Muscle layer of duodenum (tissue), 2 donors: Measurements from ENCODE around the gene DIPK1C.

Experiments used
- H3K27ac ChIP-seq: one replicate; pipeline ENCODE4 v1.7.0; 2013; ENCODE audit warnings: mild to moderate bottlenecking, low read length
- H3K27me3 ChIP-seq: one replicate; pipeline ENCODE4 v1.7.0; 2013; ENCODE audit warnings: low read depth, mild to moderate bottlenecking, control low read depth, low read length
- H3K36me3 ChIP-seq, 2 donors: one replicate each; pipeline ENCODE4 v1.7.0; 2013; ENCODE audit warnings: low read length in 2 of 2, control low read depth in 1 of 2, mild to moderate bottlenecking in 1 of 2; ENCODE audit not compliant: insufficient read depth in 2 of 2, control insufficient read depth in 1 of 2
- H3K4me1 ChIP-seq, 2 donors: one replicate each; pipeline ENCODE4 v1.7.0; 2013; ENCODE audit warnings: low read length in 2 of 2, mild to moderate bottlenecking in 2 of 2, control low read depth in 1 of 2, moderate library complexity in 1 of 2; ENCODE audit not compliant: insufficient read depth in 2 of 2, control insufficient read depth in 1 of 2
- H3K4me3 ChIP-seq, 2 donors: one replicate each; pipeline ENCODE4 v1.7.0; 2013; ENCODE audit warnings: low read length in 2 of 2, low read depth in 1 of 2, mild to moderate bottlenecking in 1 of 2
- H3K9me3 ChIP-seq, 2 donors: one replicate each; pipeline ENCODE4 v1.7.0; 2013; ENCODE audit warnings: low read length in 2 of 2, control low read depth in 1 of 2, mild to moderate bottlenecking in 1 of 2; ENCODE audit not compliant: control insufficient read depth in 1 of 2
- donor health status: healthy.

Gene DIPK1C

GRCh38 chr18:74480149-74480651, 23.1 kb upstream of the DIPK1C start:
- no peaks in the 10 kb centered on the region for H3K36me3 ChIP-seq
- H3K27me3 ChIP-seq = no peaks in the 10 kb centered on the region
- H3K4me1 ChIP-seq = no peaks in the 10 kb centered on the region
- H3K27ac ChIP-seq = no peak overlapping the region
- H3K4me3 ChIP-seq = no peak overlapping the region
- no peaks in the 10 kb centered on the region for H3K9me3 ChIP-seq

GRCh38 chr18:74479486-74480148, 22.5 kb upstream of the DIPK1C start:
- no peaks in the 10 kb centered on the region for H3K9me3 ChIP-seq

GRCh38 chr18:74478880-74479279, 21.8 kb upstream of the DIPK1C start:
- Histone ChIP-seq H3K4me3 (no peak overlapping the region), H3K27ac (no peak overlapping the region), H3K27me3 (no peaks in the 10 kb centered on the region), H3K36me3 (no peaks in the 10 kb centered on the region), H3K4me1 (no peaks in the 10 kb centered on the region), H3K9me3 (no peaks in the 10 kb centered on the region)

More at GRCh38 chr18:74479486-74480148, 22.5 kb upstream of the DIPK1C start:
- no peaks in the 10 kb centered on the region for H3K27me3 ChIP-seq
- H3K4me3 ChIP-seq = no peak overlapping the region
- H3K36me3 ChIP-seq = no peaks in the 10 kb centered on the region
- H3K27ac ChIP-seq = no peak overlapping the region
- no peaks in the 10 kb centered on the region for H3K4me1 ChIP-seq

GRCh38 chr18:74478316-74478715, 21.2 kb upstream of the DIPK1C start:
- Histone ChIP-seq H3K27ac (no peak overlapping the region), H3K9me3 (no peaks in the 10 kb centered on the region), H3K4me1 (no peaks in the 10 kb centered on the region), H3K36me3 (no peaks in the 10 kb centered on the region), H3K4me3 (no peak overlapping the region), H3K27me3 (no peaks in the 10 kb centered on the region)

- H3K9me3 ChIP-seq = no peaks in the 10 kb centered on the region
- H3K27me3 ChIP-seq = no peaks in the 10 kb centered on the region
- H3K27ac ChIP-seq = no peak overlapping the region
- H3K36me3 ChIP-seq = no peaks in the 10 kb centered on the region
- no peaks in the 10 kb centered on the region for H3K4me1 ChIP-seq
- H3K4me3 ChIP-seq = no peak overlapping the region
Measured at GRCh38 chr18:74477771-74478170, 20.7 kb upstream of the DIPK1C start.

GRCh38 chr18:74476140-74476539, 19.0 kb upstream of the DIPK1C start:
- Histone ChIP-seq H3K4me3 (no peak overlapping the region), H3K4me1 (no peaks in the 10 kb centered on the region), H3K9me3 (no peaks in the 10 kb centered on the region), H3K27ac (no peak overlapping the region), H3K36me3 (no peaks in the 10 kb centered on the region), H3K27me3 (no peaks in the 10 kb centered on the region)

GRCh38 chr18:74473976-74474640, 17.0 kb upstream of the DIPK1C start:
- H3K27me3 ChIP-seq = no peaks in the 10 kb centered on the region
- no peak overlapping the region for H3K4me3 ChIP-seq
- peaks cover 0 to under 1% of the 10 kb centered on the region in 2 donors for H3K4me1 ChIP-seq
- no peak overlapping the region for H3K27ac ChIP-seq
- no peaks in the 10 kb centered on the region for H3K9me3 ChIP-seq
- no peaks in the 10 kb centered on the region for H3K36me3 ChIP-seq

- no peaks in the 10 kb centered on the region for H3K9me3 ChIP-seq
- no peak overlapping the region for H3K27ac ChIP-seq
- no peaks in the 10 kb centered on the region for H3K27me3 ChIP-seq
- H3K4me3 ChIP-seq = no peak overlapping the region
- H3K4me1 ChIP-seq = peaks cover 0 to 14% of the 10 kb centered on the region in 2 donors
- H3K36me3 ChIP-seq = no peaks in the 10 kb centered on the region
Measured at GRCh38 chr18:74472312-74472711, 15.2 kb upstream of the DIPK1C start.

- H3K4me1 ChIP-seq = peaks cover 0 to 14% of the 10 kb centered on the region in 2 donors
- no peaks in the 10 kb centered on the region for H3K9me3 ChIP-seq
- no peak overlapping the region for H3K4me3 ChIP-seq
- no peaks in the 10 kb centered on the region for H3K27me3 ChIP-seq
- no peak overlapping the region for H3K27ac ChIP-seq
- H3K36me3 ChIP-seq = no peaks in the 10 kb centered on the region
Measured at GRCh38 chr18:74468547-74469061, 11.5 kb upstream of the DIPK1C start.

- Histone ChIP-seq H3K9me3 (no peaks in the 10 kb centered on the region), H3K4me3 (no peak overlapping the region), H3K4me1 (peaks cover 0 to 14% of the 10 kb centered on the region in 2 donors)
Measured at GRCh38 chr18:74465775-74466174, 8.7 kb upstream of the DIPK1C start.

GRCh38 chr18:74463983-74464382, 6.9 kb upstream of the DIPK1C start:
- no peak overlapping the region for H3K27ac ChIP-seq

More at GRCh38 chr18:74465775-74466174, 8.7 kb upstream of the DIPK1C start:
- Histone ChIP-seq H3K36me3 (no peaks in the 10 kb centered on the region), H3K27ac (no peak overlapping the region), H3K27me3 (no peaks in the 10 kb centered on the region)

More at GRCh38 chr18:74463983-74464382, 6.9 kb upstream of the DIPK1C start:
- Histone ChIP-seq H3K4me3 (no peak overlapping the region), H3K4me1 (peaks cover 0 to 12% of the 10 kb centered on the region in 2 donors), H3K36me3 (no peaks in the 10 kb centered on the region), H3K9me3 (no peaks in the 10 kb centered on the region), H3K27me3 (no peaks in the 10 kb centered on the region)
